HepG2 (cell line): ENCODE results near the gene GPR17. TPM values are rescaled to one million over a fixed set of nuclear protein-coding genes. Genes with fewer than 3 reads are reported as not detected.

Experiments used
- ATAC-seq: fragments of 200-7000 bp; cut with Tn5 transposase; 3 replicates; pipeline ENCODE4 v1.9.1; 2020; ENCODE audit warnings: mild to moderate bottlenecking, moderate library complexity
- BruUV-seq: library from RNA; stranded (reverse); fragments of 400-500 nt; replicated peaks from 2 replicates; lab custom pipeline; 2021; lab: Mats Ljungman, UMichigan
- CTCF ChIA-PET: fragments of 300-600 bp; formaldehyde crosslinking; extraction: SDS; loops from one replicate; lab custom pipeline; 2021; ENCODE audit warnings: low total read pairs, inconsistent platforms, low intra/inter-chr PET ratio; lab: Yijun Ruan, JAX
- POLR2A ChIA-PET: fragments of 350-600 bp; sonication (Branson Sonifier 250); formaldehyde crosslinking; loops from one replicate; lab custom pipeline; 2020; ENCODE audit warnings: antibody characterized with exemption, inconsistent platforms; lab: Yijun Ruan, JAX
- DNase-seq: peaks from one replicate; pipeline ENCODE4 v3.0.0-alpha.2; 2015; ENCODE audit warnings: low spot score
- FAIRE-seq: peaks from 3 replicates; lab custom pipeline; 2011; peaks lifted over from hg19 to GRCh38; lab: Jason Lieb, UNC
- H2AFZ ChIP-seq: one replicate; pipeline ENCODE4 v1.6.1; 2011; ENCODE audit warnings: low read length, inconsistent platforms
- H3K27ac ChIP-seq: fragments of 300-600 bp; 3 replicates; pipeline ENCODE4 v1.8.0; 2011; ENCODE audit warnings: mixed run types, mild to moderate bottlenecking, mixed read lengths, low read length, inconsistent platforms; ENCODE audit not compliant: insufficient read depth; ENCODE audit errors: extremely low read length
- H3K27me3 ChIP-seq, 2 experiments: fragments of 200-600 bp in 1 of 2; 2 replicates in 1 of 2; 3 replicates in 1 of 2; pipeline versions ENCODE4 v1.6.0 to v1.8.0; 2011; ENCODE audit warnings: low read length in 2 of 2, mild to moderate bottlenecking in 2 of 2, moderate library complexity in 2 of 2, inconsistent platforms in 1 of 2; ENCODE audit not compliant: insufficient read depth in 2 of 2, control insufficient read depth in 1 of 2
- H3K36me3 ChIP-seq, 2 experiments: fragments of 200-600 bp in 1 of 2; replicated peaks in 1 of 2; 2 replicates in 1 of 2; 3 replicates in 1 of 2; pipeline versions ENCODE4 v1.5.1 to v1.8.0; 2011; ENCODE audit warnings: low read length in 2 of 2, inconsistent platforms in 1 of 2; ENCODE audit not compliant: insufficient read depth in 2 of 2, control insufficient read depth in 1 of 2
- H3K4me1 ChIP-seq: 2 replicates; pipeline ENCODE4 v1.5.1; 2012; ENCODE audit warnings: low read length, inconsistent platforms; ENCODE audit not compliant: insufficient read depth
- H3K4me2 ChIP-seq: 2 replicates; pipeline ENCODE4 v1.6.0; 2011; ENCODE audit warnings: low read depth, low read length, inconsistent platforms
- H3K4me3 ChIP-seq, 3 experiments: fragments of 200-600 bp in 1 of 3; sonication (generic), shearing (Covaris generic) in 1 of 3; replicated peaks in 1 of 3; 2 replicates each; pipeline ENCODE4 v1.5.1; 2011 to 2016; ENCODE audit warnings: low read length in 3 of 3, inconsistent platforms in 2 of 3, low read depth in 2 of 3, mild to moderate bottlenecking in 2 of 3, control low read depth in 1 of 3, mixed read lengths in 1 of 3; ENCODE audit not compliant: insufficient read depth in 1 of 3
- H3K79me2 ChIP-seq: one replicate; pipeline ENCODE4 v1.6.1; 2011; ENCODE audit warnings: low read length, inconsistent platforms; ENCODE audit not compliant: insufficient read depth
- H3K9ac ChIP-seq: 2 replicates; pipeline ENCODE4 v1.6.0; 2011; ENCODE audit warnings: mild to moderate bottlenecking, low read depth, low read length, inconsistent platforms; ENCODE audit not compliant: insufficient read depth
- H3K9me3 ChIP-seq: 2 replicates; pipeline ENCODE4 v1.5.1; 2012; ENCODE audit warnings: mild to moderate bottlenecking, low read length
- H4K20me1 ChIP-seq: 2 replicates; pipeline ENCODE4 v1.6.0; 2011; ENCODE audit warnings: inconsistent platforms, mild to moderate bottlenecking, low read length, moderate library complexity; ENCODE audit not compliant: insufficient read depth
- AKAP8 ChIP-seq: sonication (generic); formaldehyde crosslinking; IDR thresholded peaks from 2 replicates; pipeline ENCODE4 v1.5.1; 2020; ENCODE audit warnings: mild to moderate bottlenecking, missing genetic modification reagents
- ARHGAP35 ChIP-seq: sonication (generic); formaldehyde crosslinking; IDR thresholded peaks from 2 replicates; pipeline ENCODE4 v1.9.0; 2022; ENCODE audit warnings: mild to moderate bottlenecking, inconsistent platforms, moderate library complexity, missing genetic modification reagents, borderline replicate concordance
- CBX1 ChIP-seq: IDR thresholded peaks from one replicate; pipeline ENCODE4 v1.6.1; 2016; ENCODE audit warnings: antibody characterized with exemption, low read depth
- GMEB2 ChIP-seq: IDR thresholded peaks from 2 replicates; pipeline ENCODE4 v1.6.1; 2016; ENCODE audit warnings: missing biosample characterization, missing genetic modification reagents, low read depth
- GTF2F1 ChIP-seq: fragments of 150-350 bp; IDR thresholded peaks from 2 replicates; pipeline ENCODE4 v1.6.1; 2014; ENCODE audit warnings: low read length
- HMGXB4 ChIP-seq, 2 experiments: sonication (generic) in 1 of 2; formaldehyde crosslinking in 1 of 2; IDR thresholded peaks; 2 replicates each; pipeline versions ENCODE4 v1.4.0 to v1.6.1; 2018 to 2020; ENCODE audit warnings: missing genetic modification reagents in 2 of 2, borderline replicate concordance in 1 of 2, low read depth in 1 of 2, mild to moderate bottlenecking in 1 of 2, missing biosample characterization in 1 of 2
- MAFF ChIP-seq: IDR thresholded peaks from 2 replicates; pipeline ENCODE4 v1.6.1; 2011; ENCODE audit warnings: low read depth, low read length, improper control_type of control experiment
- RBAK ChIP-seq: sonication (generic); formaldehyde crosslinking; IDR thresholded peaks from 2 replicates; pipeline ENCODE4 v1.5.1; 2020; ENCODE audit warnings: mild to moderate bottlenecking, missing genetic modification reagents
- ZMAT3 ChIP-seq: sonication (generic); formaldehyde crosslinking; conservative IDR thresholded peaks from 2 replicates; pipeline ENCODE4 v1.7.0; 2021; ENCODE audit warnings: missing genetic modification reagents
- ZNF235 ChIP-seq: sonication (generic); formaldehyde crosslinking; IDR thresholded peaks from 2 replicates; pipeline ENCODE4 v1.8.1; 2023; ENCODE audit warnings: mild to moderate bottlenecking, missing genetic modification reagents, borderline replicate concordance
- ZNF274 ChIP-seq: sonication (generic); formaldehyde crosslinking; IDR thresholded peaks from 2 replicates; pipeline ENCODE4 v1.5.1; 2020; ENCODE audit warnings: mild to moderate bottlenecking, missing genetic modification reagents
- ZNF350 ChIP-seq: sonication (generic); formaldehyde crosslinking; IDR thresholded peaks from 2 replicates; pipeline ENCODE4 v1.4.0; 2020; ENCODE audit warnings: mild to moderate bottlenecking, low read depth, missing genetic modification reagents, borderline replicate concordance
- ZNF430 ChIP-seq: sonication (generic); formaldehyde crosslinking; IDR thresholded peaks from 2 replicates; pipeline ENCODE4 v1.9.0; 2021; ENCODE audit warnings: mild to moderate bottlenecking, missing genetic modification reagents
- WGBS: methylation state at CpG from one replicate; pipeline ENCODE4 v1.1.6; 2017; ENCODE audit warnings: low lambda C conversion rate; 5-methylcytosine and 5-hydroxymethylcytosine counted together
- in situ Hi-C: cut with HindIII; loops from 2 replicates; pipeline ENCODE4 v1.10.0; 2017; ENCODE audit warnings: low pct_unique_long_range_greater_than_20kb; ENCODE audit not compliant: extremely low pct_ligation_motif_present
- intact Hi-C: fragments of 100-400 bp; cut with micrococcal nuclease; formaldehyde crosslinking; loops from one replicate; pipeline ENCODE4 v1.10.0; 2022; ENCODE audit not compliant: unreplicated experiment
- polyA plus RNA-seq, 8 experiments: library from polyadenylated mRNA; depleted of rRNA in 3 of 8; stranded (reverse) in 7 of 8; unstranded in 1 of 8; fragments of >200 nt; fragmentation: Illumina TruSeq in 4 of 8; extraction: Trizol in 4 of 8; gene quantifications; 2 replicates each; pipeline versions ENCODE4 v1.2.1 to v1.2.3, GENCODE V29; 2011 to 2016; ENCODE audit warnings: low read depth in 4 of 8, missing spikeins in 1 of 8, mixed read lengths in 1 of 8; ENCODE audit not compliant: insufficient read depth in 1 of 8
- total RNA-seq, 5 experiments: library from RNA; depleted of rRNA; stranded (reverse); fragments of >200 nt; fragmentation: Illumina TruSeq; extraction: Trizol; gene quantifications; 2 replicates each; pipeline ENCODE4 v1.2.3, GENCODE V29; 2016; ENCODE audit warnings: low read depth in 1 of 5
- TF ChIP-seq, protein P1 (sequence below): sonication (generic); formaldehyde crosslinking; conservative IDR thresholded peaks from 2 replicates; pipeline ENCODE4 v1.8.0; 2022; ENCODE audit warnings: missing genetic modification reagents
- TF ChIP-seq, protein P2 (sequence below): sonication (generic); formaldehyde crosslinking; conservative IDR thresholded peaks from 2 replicates; pipeline ENCODE4 v1.5.0; 2020; ENCODE audit warnings: missing genetic modification reagents

GPR17 gene
- total and polyA plus RNA-seq, 2 of the 13 experiments (the other 11 are each of a cell fraction or from before 2014, with no cell fraction given), result not detected

GRCh38 chr2:127663566-127664064 is 17.7 kb downstream of the GPR17 start:
- Histone ChIP-seq H3K4me1 (peaks cover 14% of the 10 kb centered on the region), H3K4me3 (no peak overlapping the region), H3K27me3 (peaks cover 2 to 58% of the 10 kb centered on the region in 2 experiments; a peak in 4 of 5 replicates), H3K9ac (no peak overlapping the region), H3K27ac (no peak overlapping the region), H4K20me1 (no peaks in the 10 kb centered on the region), H3K9me3 (no peaks in the 10 kb centered on the region), H3K79me2 (no peaks in the 10 kb centered on the region), H2AFZ (no peak overlapping the region), H3K4me2 (no peak overlapping the region), H3K36me3 (no peaks in the 10 kb centered on the region)
- POLR2A ChIA-PET, result no interaction called here
- no peak for FAIRE-seq
- 39% methylated on average over 5 of the region's 6 CpGs for WGBS
- TF ChIP-seq, protein P1, sequence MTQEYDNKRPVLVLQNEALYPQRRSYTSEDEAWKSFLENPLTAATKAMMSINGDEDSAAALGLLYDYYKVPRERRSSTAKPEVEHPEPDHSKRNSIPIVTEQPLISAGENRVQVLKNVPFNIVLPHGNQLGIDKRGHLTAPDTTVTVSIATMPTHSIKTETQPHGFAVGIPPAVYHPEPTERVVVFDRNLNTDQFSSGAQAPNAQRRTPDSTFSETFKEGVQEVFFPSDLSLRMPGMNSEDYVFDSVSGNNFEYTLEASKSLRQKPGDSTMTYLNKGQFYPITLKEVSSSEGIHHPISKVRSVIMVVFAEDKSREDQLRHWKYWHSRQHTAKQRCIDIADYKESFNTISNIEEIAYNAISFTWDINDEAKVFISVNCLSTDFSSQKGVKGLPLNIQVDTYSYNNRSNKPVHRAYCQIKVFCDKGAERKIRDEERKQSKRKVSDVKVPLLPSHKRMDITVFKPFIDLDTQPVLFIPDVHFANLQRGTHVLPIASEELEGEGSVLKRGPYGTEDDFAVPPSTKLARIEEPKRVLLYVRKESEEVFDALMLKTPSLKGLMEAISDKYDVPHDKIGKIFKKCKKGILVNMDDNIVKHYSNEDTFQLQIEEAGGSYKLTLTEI (CRISPR knock-in tag), result no peak
- TF ChIP-seq ZNF430 (CRISPR knock-in tag) (no peak), ZMAT3 (no peak), HMGXB4 (CRISPR knock-in tag; IDR thresholded peaks at IDR 0.05; ENCODE audit: borderline replicate concordance in 1 of 2, low read depth in 1 of 2) (no peak), ARHGAP35 (CRISPR knock-in tag) (no peak), CBX1 (no peak), ZNF235 (CRISPR knock-in tag) (no peak), RBAK (CRISPR knock-in tag) (no peak), MAFF (no peak), GMEB2 (CRISPR knock-in tag) (no peak), ZNF274 (CRISPR knock-in tag) (no peak), GTF2F1 (no peak), AKAP8 (CRISPR knock-in tag) (no peak), ZNF350 (CRISPR knock-in tag) (no peak)
- TF ChIP-seq, protein P2, sequence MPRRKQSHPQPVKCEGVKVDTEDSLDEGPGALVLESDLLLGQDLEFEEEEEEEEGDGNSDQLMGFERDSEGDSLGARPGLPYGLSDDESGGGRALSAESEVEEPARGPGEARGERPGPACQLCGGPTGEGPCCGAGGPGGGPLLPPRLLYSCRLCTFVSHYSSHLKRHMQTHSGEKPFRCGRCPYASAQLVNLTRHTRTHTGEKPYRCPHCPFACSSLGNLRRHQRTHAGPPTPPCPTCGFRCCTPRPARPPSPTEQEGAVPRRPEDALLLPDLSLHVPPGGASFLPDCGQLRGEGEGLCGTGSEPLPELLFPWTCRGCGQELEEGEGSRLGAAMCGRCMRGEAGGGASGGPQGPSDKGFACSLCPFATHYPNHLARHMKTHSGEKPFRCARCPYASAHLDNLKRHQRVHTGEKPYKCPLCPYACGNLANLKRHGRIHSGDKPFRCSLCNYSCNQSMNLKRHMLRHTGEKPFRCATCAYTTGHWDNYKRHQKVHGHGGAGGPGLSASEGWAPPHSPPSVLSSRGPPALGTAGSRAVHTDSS (CRISPR knock-in tag), result no peak
- BruUV-seq, result no TSS peak
- CTCF ChIA-PET, result no interaction called here
- ATAC-seq, result no peak
- intact Hi-C loops (no loop called here), in situ Hi-C loops (no loop called here)
- DNase-seq, result no peak
